Measurements from ENCODE around the gene CGB7. TPM values are rescaled to one million over a fixed set of nuclear protein-coding genes. Genes with fewer than 3 reads are reported as not detected.

The CGB7 gene
- under 1 TPM in 4 of 5 donors, not detected in 1; 0.22 to 0.41 (median 0.35) TPM for polyA plus RNA-seq (ENCODE audit: insufficient read depth in 1 of 5, insufficient read length in 5 of 5, low replicate concordance in 1 of 5)
- long read RNA-seq, donor 1, result 0 reads
- long read RNA-seq, donor 2, result 0 reads
- long read RNA-seq, donor 3, result 0 reads
- long read RNA-seq, donor 4, result 0 reads
- long read RNA-seq, donor 5, result 0 reads
- long read RNA-seq, donor 6, result 0 reads
- long read RNA-seq, donor 7, result 0 reads
- long read RNA-seq, donor 8, result 0 reads

GRCh38 chr19:49057636-49058234 is at the start of gene CGB7:
Gene CGB7, minus strand, starts transcription at chr19:49057749. Its CDS starts 2,374 bp downstream, at chr19:49055375.
- peak in 1 of 2 donors; percentile 34 for DNase-seq

GRCh38 chr19:49106648-49107135 is 49.1 kb upstream of the CGB7 start:
- no peak for DNase-seq

GRCh38 chr19:49104229-49104864 is 46.8 kb upstream of the CGB7 start:
- DNase-seq, result no peak

GRCh38 chr19:49103331-49104085 is 46.0 kb upstream of the CGB7 start:
- no peak for DNase-seq

GRCh38 chr19:49102303-49102702 is 44.8 kb upstream of the CGB7 start:
- no peak for DNase-seq

- no peak for DNase-seq
These were observed 43.6 kb upstream of the CGB7 start for GRCh38 chr19:49101160-49101559.

- no peak for DNase-seq
These were observed 41.2 kb upstream of the CGB7 start for GRCh38 chr19:49098795-49099194.

GRCh38 chr19:49097453-49098288 is 40.1 kb upstream of the CGB7 start:
- DNase-seq, result peak; percentile 42 to 65

GRCh38 chr19:49094505-49095482 is 37.2 kb upstream of the CGB7 start:
- no peak for DNase-seq

GRCh38 chr19:49092686-49093085 is 35.1 kb upstream of the CGB7 start:
- no peak for DNase-seq

- no peak for DNase-seq
These were observed 34.0 kb upstream of the CGB7 start for GRCh38 chr19:49091391-49092038.

GRCh38 chr19:49086296-49086695 is 28.7 kb upstream of the CGB7 start:
- no peak for DNase-seq

- DNase-seq, result no peak
These were observed 28.3 kb upstream of the CGB7 start for GRCh38 chr19:49085868-49086232.

- peak; percentile 99 to 100 for DNase-seq
These were observed 27.7 kb upstream of the CGB7 start, which contains the start of gene SNRNP70 for GRCh38 chr19:49085020-49085867. Gene SNRNP70, plus strand, starts transcription at chr19:49085451. Its CDS starts 964 bp downstream, at chr19:49086415.

- DNase-seq, result no peak
These were observed 26.9 kb upstream of the CGB7 start for GRCh38 chr19:49084206-49085019.

- no peak for DNase-seq
These were observed 23.7 kb upstream of the CGB7 start for GRCh38 chr19:49081273-49081672.

GRCh38 chr19:49080392-49080791 is 22.8 kb upstream of the CGB7 start:
- DNase-seq, result no peak

GRCh38 chr19:49074869-49075268 is 17.3 kb upstream of the CGB7 start:
- DNase-seq, result peak in 1 of 2 donors; percentile 31
